HG03060 (cell line): ENCODE data around the gene FAM118B.

Source experiments
- ATAC-seq: cut with Tn5 transposase; IDR thresholded peaks from one replicate; pipeline ENCODE4 v1.9.1; 2021; ENCODE audit warnings: low read depth, moderate number of reproducible peaks; ENCODE audit not compliant: unreplicated experiment

FAM118B gene

DNA sequence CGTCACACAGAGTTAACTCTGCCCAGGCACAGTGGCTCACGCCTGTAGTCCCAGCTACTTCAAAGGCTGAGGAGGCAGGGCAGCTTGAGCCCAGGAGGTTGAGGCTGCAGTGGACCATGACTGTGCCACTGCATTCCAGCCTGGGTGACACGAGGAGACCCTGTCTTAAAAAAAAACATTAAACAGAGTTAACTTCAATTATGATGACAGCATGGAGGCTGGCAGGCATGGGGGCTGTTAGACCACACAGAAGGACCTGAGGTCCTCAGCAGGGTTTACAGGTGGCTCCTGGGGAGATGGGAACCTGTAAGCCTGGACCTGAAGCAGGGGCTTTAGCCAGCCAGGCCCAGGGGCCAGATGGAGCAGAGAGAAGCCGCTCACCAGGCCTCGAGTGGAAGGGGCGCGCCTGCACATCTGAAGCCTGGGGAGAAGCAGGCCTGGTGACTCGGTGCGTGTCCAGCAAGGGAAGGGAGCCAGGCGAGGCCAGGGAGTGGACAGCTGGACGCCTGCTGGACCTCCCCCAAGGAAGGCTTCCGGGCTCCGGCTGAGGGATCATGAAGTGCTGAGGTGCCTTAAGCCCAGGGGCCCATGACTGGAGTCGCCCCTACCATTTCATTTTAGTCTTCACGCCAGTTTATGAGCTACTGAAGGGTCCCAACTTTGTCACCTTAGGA lies 25.4 kb upstream of the FAM118B start:
- no peak for ATAC-seq

DNA sequence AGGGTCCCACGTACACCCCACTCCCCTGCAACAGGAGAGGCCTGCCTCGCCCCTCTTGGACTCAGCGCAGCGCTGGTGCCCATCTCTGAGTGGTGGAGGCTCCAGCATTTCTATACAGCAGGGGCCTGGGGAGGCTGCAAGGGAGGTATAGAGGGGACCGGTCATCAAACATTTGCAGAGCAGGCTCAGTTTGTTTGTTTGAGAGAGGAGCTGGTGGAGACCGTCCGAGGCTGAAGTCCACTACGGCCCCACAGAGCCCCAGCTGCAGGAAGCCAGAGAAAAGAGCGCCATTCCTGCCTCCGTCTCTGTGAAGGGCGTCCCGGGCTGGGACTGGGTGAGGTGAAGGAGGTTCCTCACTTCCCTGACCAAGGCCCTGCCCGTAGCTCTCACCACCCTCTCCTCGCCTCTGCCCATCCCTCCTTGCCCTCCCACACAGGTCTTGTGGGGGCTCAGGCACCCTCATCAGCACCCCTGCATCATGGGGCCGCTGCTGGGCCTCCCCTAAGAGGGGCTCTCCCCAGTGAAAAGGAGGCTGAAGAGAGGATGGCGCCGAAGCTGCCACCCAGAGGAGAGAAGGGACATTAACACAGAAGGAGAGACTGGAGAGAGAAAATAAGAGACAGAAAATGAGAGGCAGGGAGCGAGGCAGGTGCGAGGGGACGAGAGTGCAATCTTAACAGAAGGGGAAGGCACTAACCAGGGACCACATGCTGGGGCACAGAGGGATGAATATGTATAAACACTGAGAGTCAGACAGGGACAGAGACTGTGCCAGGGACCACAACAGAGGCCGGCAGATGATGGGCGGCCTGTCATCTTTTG lies 24.7 kb upstream of the FAM118B start:
- no peak for ATAC-seq

GRCh38 chr11:126188332-126189108 lies 23.1 kb upstream of the FAM118B start:
- ATAC-seq = peak; percentile 75

DNA sequence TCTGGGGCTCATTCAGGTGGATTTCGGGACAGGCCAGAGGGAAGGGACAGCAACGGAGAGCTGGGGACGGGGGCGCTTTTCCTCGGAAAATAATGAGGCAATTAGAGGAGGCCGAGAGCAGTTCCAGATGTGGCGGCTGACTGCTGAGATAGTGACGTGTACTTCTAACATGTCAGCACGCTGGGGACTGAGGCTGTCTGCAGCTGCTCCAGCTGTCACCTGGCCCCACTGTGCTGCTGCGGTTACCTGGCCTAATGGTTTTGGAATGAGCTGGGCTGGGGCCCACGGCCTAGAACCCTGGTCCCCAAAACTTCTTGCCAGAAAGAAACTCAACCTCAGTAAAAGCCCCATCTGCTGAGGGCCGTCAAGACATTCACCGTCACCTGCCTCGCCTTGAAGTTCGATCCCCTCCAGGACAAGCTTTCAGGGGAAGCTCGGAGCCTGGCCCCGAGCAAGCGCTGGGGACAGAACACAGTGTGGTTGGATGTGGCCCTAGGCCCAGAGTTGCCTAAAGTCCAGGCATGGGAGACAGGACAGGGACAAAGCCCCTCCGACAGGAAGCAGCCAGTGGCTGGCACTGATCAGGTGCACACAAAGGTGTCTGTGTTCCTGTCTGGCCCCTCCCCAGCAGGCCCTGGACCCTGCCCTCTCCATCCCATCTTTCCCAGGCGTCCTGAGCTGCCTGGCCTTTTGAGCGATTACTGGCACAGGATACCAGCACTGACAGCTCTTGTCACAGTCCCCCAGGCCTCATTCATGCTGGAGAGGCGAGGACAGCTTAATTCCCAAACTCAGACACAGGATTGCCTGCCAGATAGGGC lies 22.3 kb upstream of the FAM118B start:
- ATAC-seq = no peak

- no peak for ATAC-seq
Measured at GRCh38 chr11:126190792-126191191, 20.8 kb upstream of the FAM118B start.

- ATAC-seq = no peak
Measured at GRCh38 chr11:126191379-126192073, 20.1 kb upstream of the FAM118B start.

GRCh38 chr11:126192361-126192760 lies 19.2 kb upstream of the FAM118B start:
- ATAC-seq = no peak

DNA sequence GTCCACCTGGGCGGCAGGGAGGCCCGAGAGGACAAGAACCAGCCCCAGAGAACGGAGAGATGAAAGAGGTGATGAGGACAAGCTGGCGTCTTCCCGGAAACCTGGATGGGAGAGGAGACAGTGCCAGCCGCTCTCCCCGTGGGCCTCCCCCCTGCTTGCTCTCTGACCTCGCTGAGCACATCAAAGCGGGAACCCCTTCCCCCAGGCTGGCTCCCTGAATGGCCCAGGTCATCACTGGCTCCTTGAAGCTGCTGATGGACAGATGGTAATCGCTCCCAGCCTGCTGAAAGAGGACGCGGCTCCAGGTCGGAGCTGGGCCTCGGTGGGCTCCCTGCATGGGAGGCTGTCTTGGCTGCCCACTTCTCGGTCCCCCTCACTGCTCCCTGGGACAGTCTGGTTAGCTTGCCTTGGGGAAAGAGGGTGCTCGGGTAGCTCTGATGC lies 18.5 kb upstream of the FAM118B start:
- no peak for ATAC-seq

DNA sequence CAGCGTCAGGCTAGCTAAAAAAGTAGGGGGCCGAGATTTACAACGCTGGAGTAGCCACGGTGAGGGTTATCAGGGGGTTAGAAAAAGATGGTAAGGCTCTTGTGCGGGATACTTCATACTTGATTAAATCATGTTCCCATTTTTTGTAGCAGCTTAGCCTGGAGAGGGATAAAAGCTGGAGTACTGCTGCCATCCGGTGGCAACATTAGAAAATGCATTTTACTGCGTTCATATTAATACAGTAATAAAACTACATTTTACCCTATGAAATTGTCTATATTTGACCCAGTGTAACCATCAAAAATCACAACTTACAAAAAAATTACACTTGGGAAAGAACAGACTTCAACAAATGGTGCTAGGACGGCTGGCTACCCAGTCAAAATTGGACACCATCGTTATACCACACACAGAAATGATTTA lies 17.4 kb upstream of the FAM118B start:
- ATAC-seq = no peak

GRCh38 chr11:126195119-126195518 lies 16.5 kb upstream of the FAM118B start:
- no peak for ATAC-seq

DNA sequence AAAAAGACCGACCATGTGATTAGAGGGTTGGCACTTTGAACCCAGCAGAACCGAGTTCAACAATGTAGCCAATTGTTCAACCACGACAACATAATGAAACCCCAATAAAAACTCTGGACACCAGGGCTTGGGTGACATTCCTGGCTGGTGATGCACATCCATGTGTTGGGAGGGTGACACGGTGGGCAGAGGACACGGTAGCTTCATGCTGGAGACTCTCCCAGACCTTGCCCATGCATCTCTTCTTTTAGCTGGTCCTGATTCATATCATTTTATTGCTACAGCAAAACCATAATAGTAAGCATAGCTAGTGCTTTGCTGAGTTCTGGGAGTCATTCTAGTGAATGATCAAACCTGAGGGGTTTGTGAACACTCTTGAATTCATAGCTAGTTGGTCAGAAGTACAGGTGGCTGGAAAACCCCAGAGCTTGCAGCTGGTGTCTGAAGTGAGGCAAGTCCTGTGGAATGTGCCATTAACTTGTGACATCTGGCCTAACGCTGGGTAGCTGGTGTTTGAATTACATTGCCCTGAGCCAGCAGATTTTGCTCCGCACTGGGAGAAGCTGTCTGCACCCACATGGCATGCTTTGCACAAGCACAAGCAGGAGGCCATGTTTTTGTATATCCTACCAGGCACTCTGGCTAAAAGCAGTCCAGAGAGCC lies 14.2 kb upstream of the FAM118B start:
- no peak for ATAC-seq

DNA sequence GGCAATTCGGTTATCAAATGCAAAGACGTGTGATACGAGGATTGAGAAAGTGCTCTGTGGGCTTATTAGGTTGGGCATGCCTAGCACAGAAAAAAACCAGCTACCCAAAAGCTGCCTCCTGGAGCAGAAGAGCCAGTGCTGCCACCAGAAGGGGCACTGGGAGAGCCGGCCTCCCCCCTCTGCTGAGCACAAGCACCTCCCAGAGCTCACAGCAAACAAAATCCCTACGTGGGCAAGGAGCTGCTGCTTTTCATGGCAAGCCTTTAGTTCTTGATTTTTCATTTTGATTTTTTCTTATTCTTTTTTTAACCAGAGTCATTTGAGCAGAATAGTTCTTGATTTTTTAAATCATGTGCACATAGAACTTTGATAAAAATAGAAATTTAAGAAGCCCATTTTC lies 12.9 kb upstream of the FAM118B start:
- ATAC-seq = no peak

DNA sequence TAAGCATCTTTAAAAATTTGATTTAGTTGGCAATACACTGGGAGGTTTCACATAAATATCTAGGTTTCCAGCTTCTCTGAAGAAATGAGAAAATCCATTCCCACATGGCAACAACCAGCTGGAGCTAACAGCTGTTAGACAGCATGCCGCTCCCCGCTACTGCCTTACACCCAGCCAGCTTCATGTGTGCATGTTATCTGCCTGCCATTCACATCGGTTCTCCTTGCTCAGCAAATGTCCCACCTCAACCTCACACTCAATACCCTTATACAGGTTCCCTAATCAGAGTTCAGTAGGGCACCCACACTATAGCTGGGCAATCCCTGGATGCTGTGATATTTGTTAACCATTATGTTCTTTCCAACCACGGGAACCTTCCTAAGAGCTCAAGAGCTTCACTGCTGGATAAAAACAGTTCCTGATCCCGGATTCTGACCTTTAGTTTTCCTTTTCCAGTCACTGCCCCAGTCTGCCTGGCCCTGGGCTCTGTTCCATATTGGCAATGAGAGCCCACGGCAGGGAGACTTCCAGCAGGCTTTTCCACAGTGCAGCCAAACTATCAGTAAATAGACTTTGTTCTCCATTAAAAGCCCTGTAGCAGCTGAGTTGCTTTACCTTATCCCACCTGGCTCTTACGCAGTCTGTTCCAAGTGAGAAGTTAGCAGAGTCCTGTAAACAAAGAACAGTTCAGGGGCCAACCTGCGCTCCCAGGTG lies 8.8 kb upstream of the FAM118B start:
- no peak for ATAC-seq

DNA sequence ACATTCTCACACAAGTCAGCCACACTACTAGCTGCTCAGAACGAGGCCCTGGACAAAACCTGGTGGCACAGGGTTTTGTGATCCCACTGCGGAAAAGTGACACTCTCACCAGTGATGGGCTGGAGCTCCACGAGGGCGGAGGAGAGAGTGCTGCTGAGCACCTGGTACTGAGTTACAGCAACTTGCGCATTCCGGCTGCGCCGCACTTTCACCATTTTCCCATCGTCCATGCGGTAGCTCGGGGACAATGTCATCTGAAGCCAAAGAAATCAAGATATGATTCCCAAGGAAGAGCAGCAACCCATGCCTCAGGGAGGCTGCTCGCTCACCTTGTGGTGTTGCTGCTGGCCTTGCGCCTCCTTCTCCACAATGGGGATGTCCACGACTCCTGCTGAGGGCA lies 6.2 kb upstream of the FAM118B start:
- no peak for ATAC-seq

GRCh38 chr11:126207896-126208295 lies 3.7 kb upstream of the FAM118B start:
- ATAC-seq = no peak

DNA sequence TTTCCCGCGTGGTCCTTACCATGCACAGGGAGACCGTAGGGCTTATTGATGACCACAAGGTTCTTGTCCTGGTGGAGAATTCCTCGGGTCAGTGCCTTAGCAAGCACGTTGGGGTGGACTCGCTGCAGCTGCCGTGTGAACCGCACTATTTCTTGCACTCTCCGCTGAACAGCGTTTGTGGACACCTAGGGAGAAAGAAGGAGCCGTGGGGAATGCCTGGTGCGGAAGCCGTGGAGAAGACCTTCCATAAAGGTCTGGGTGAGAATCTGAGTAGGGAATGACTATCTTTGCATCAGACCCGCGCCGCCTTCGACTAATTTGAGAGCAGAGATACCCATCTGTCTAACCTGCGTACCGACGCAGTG lies 729 bp upstream of the FAM118B start:
- no peak for ATAC-seq

- ATAC-seq = no peak
Measured at GRCh38 chr11:126212089-126212660, 593 bp downstream of the FAM118B start.

GRCh38 chr11:126214441-126214840 lies 2.9 kb downstream of the FAM118B start:
- no peak for ATAC-seq
